Stimulated activated CD8-positive, alpha-beta memory T cell treated with anti-CD3 and anti-CD28 coated beads, Interleukin-2, amount 100 ng/mL, for 1 hour (primary cell): ENCODE data around the gene CELA1.

Experiments used
- DNase-seq, 2 donors: peaks; one replicate each; pipeline ENCODE4 v3.0.0-alpha.2; 2020; ENCODE audit warnings: low read depth in 2 of 2

CELA1 gene

GRCh38 chr12:51346581-51346980, at the start of gene CELA1:
TSS of gene CELA1 (minus strand) at chr12:51346679. CDS start at chr12:51346638, 41 bp downstream.
- no peak for DNase-seq

- DNase-seq = no peak
Observed at GRCh38 chr12:51395283-51396230, 49.1 kb upstream of the CELA1 start.

GRCh38 chr12:51393676-51394545, 47.4 kb upstream of the CELA1 start:
- peak in 1 of 2 donors; percentile 34 for DNase-seq

- DNase-seq = no peak
Observed at GRCh38 chr12:51392556-51393237, 46.2 kb upstream of the CELA1 start.

- peak; percentile 42 to 65 for DNase-seq
Observed at GRCh38 chr12:51391283-51392123, 45.0 kb upstream of the CELA1 start, which contains the start of gene GALNT6. TSS of gene GALNT6 (minus strand) at chr12:51391406. CDS start at chr12:51379781, 11,625 bp downstream.

- no peak for DNase-seq
Observed at GRCh38 chr12:51390891-51391282, 44.4 kb upstream of the CELA1 start.

- DNase-seq = no peak
Observed at GRCh38 chr12:51390457-51390856, 44.0 kb upstream of the CELA1 start.

GRCh38 chr12:51389302-51389999, 43.0 kb upstream of the CELA1 start:
- no peak for DNase-seq

- no peak for DNase-seq
Observed at GRCh38 chr12:51388846-51389245, 42.4 kb upstream of the CELA1 start.

- no peak for DNase-seq
Observed at GRCh38 chr12:51388069-51388799, 41.8 kb upstream of the CELA1 start.

GRCh38 chr12:51386351-51386750, 39.9 kb upstream of the CELA1 start:
- DNase-seq = no peak

GRCh38 chr12:51383269-51383905, 36.9 kb upstream of the CELA1 start:
- no peak for DNase-seq

- DNase-seq = no peak
Observed at GRCh38 chr12:51382173-51382572, 35.7 kb upstream of the CELA1 start.

- DNase-seq = no peak
Observed at GRCh38 chr12:51381226-51382079, 35.0 kb upstream of the CELA1 start.

GRCh38 chr12:51379571-51379970, 33.1 kb upstream of the CELA1 start:
- no peak for DNase-seq

- DNase-seq = no peak
Observed at GRCh38 chr12:51378749-51379148, 32.3 kb upstream of the CELA1 start.

- no peak for DNase-seq
Observed at GRCh38 chr12:51377099-51377984, 30.9 kb upstream of the CELA1 start.
